Lower leg skin (tissue), 4 donors: Measurements from ENCODE around the gene SPPL2B. TPM values are rescaled to one million over a fixed set of nuclear protein-coding genes. Genes with fewer than 3 reads are reported as not detected.

Experiments
- DNase-seq, 2 donors: peaks; one replicate each; pipeline ENCODE4 v3.0.0-alpha.2; 2019; ENCODE audit warnings: low spot score in 2 of 2
- H3K4me3 ChIP-seq: fragments of 200-600 bp; sonication (generic); 2 replicates; pipeline ENCODE4 v1.5.1; 2017; ENCODE audit warnings: mild to moderate bottlenecking, low read depth; ENCODE audit not compliant: poor library complexity, severe bottlenecking
- POLR2A ChIP-seq, 2 donors: fragments of 450-650 bp; IDR thresholded peaks; one replicate each; pipeline ENCODE4 v1.6.1; 2016 to 2017; ENCODE audit warnings: antibody characterized with exemption in 2 of 2, mild to moderate bottlenecking in 1 of 2, moderate library complexity in 1 of 2
- WGBS, 2 donors: methylation state at CpG; one replicate each; pipeline ENCODE4 v1.1.5; 2018; 5-methylcytosine and 5-hydroxymethylcytosine counted together
- intact Hi-C: fragments of 100-400 bp; cut with DNase I; formaldehyde crosslinking; loops from one replicate; pipeline ENCODE4 v1.15.0; 2023; ENCODE audit warnings: low total_unique reads
- total RNA-seq, 4 donors: library from RNA; depleted of rRNA; stranded (reverse); fragments of >200 nt; gene quantifications; one replicate each; pipeline ENCODE4 v1.1.0, GENCODE V29; 2016
- TF ChIP-seq, protein P1 (sequence below), 3 donors: fragments of 450-650 bp; IDR thresholded peaks; one replicate each; pipeline ENCODE4 v1.5.1; 2016; ENCODE audit warnings: antibody characterized with exemption in 3 of 3, mild to moderate bottlenecking in 3 of 3, moderate library complexity in 2 of 3

Gene SPPL2B
- total RNA-seq, 4 donors from 2014 or later, result 36.1 to 84.7 (median 51.0) TPM

GRCh38 chr19:2353159-2353886 is 24.8 kb downstream of the SPPL2B start:
- intact Hi-C loops, result no loop called here
- H3K4me3 ChIP-seq, result no peak overlapping the region
- no peak for DNase-seq
- WGBS, 2 donors, result 92 to 98% methylated on average over 9 to 30 of the region's 45 CpGs
- TF ChIP-seq, protein P1, sequence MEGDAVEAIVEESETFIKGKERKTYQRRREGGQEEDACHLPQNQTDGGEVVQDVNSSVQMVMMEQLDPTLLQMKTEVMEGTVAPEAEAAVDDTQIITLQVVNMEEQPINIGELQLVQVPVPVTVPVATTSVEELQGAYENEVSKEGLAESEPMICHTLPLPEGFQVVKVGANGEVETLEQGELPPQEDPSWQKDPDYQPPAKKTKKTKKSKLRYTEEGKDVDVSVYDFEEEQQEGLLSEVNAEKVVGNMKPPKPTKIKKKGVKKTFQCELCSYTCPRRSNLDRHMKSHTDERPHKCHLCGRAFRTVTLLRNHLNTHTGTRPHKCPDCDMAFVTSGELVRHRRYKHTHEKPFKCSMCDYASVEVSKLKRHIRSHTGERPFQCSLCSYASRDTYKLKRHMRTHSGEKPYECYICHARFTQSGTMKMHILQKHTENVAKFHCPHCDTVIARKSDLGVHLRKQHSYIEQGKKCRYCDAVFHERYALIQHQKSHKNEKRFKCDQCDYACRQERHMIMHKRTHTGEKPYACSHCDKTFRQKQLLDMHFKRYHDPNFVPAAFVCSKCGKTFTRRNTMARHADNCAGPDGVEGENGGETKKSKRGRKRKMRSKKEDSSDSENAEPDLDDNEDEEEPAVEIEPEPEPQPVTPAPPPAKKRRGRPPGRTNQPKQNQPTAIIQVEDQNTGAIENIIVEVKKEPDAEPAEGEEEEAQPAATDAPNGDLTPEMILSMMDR (IDR thresholded peaks at IDR 0.05), result no peak

- no peak overlapping the region for H3K4me3 ChIP-seq
- intact Hi-C loops, result no loop called here
- no peak for TF ChIP-seq POLR2A (IDR thresholded peaks at IDR 0.05)
- TF ChIP-seq, protein P1 (IDR thresholded peaks at IDR 0.05), result no peak
- 88 to 93% methylated on average over 23 to 32 of the region's 34 CpGs for WGBS, 2 donors
- DNase-seq, result no peak
These were observed 25.6 kb downstream of the SPPL2B start for GRCh38 chr19:2353887-2354592.

GRCh38 chr19:2354670-2355069 is 26.2 kb downstream of the SPPL2B start:
- DNase-seq, result no peak
- intact Hi-C loops, result no loop called here
- H3K4me3 ChIP-seq, result no peak overlapping the region
- 89% methylated on average over 16 to 17 of the region's 17 CpGs for WGBS, 2 donors
- TF ChIP-seq POLR2A (IDR thresholded peaks at IDR 0.05), result no peak
- TF ChIP-seq, protein P1 (IDR thresholded peaks at IDR 0.05), result no peak

DNA sequence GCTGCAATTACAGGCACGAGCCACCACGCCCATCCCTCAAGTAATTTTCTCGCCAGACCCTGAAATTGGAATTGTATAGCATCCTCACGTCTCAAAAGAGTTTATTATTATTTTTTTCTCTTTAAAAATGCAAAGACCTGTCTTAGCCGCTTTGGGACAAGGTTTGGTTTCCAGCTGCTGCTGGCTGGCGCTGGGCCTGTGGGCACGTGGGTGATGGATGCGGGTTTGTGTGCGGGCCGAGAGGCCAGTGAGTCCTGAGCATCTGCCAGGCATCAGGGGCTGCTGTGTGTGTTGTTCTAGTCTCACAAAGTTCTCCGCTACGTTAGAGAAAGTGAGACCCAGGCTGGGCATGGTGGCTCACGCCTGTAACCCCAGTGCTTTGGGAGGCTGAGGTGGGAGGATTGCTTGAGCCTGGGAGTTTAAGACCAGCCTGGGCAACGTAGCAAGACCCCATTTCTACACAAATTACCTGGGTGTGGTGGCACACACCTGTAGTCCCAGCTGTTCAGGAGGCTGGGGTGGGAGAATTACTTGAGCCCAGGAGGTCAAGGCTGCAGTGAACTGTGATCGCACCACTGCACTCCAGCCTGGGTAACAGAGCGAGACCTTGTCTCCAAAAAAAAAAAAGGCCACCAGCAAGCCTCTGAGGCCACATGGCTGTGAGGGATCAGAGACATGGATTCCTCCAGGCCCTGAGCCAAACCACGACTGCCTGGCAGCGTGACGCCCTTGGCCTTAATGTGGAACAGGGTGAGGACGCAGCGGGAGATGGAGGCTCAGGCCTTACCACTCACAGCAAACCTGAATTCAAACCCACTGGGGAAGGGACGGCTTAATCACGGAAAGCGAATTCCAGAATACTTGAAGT is 26.9 kb downstream of the SPPL2B start:
- H3K4me3 ChIP-seq, result no peak overlapping the region
- TF ChIP-seq POLR2A (IDR thresholded peaks at IDR 0.05), result no peak
- TF ChIP-seq, protein P1 (IDR thresholded peaks at IDR 0.05), result no peak
- intact Hi-C loops, result no loop called here
- 76 to 79% methylated on average over 24 of the region's 24 CpGs for WGBS, 2 donors
- no peak for DNase-seq

- WGBS, 2 donors, result 80% methylated on average over 21 of the region's 21 CpGs
- TF ChIP-seq, protein P1 (IDR thresholded peaks at IDR 0.05), result no peak
- TF ChIP-seq POLR2A (IDR thresholded peaks at IDR 0.05), result no peak
- H3K4me3 ChIP-seq, result no peak overlapping the region
- intact Hi-C loops, result no loop called here
- DNase-seq, result no peak
These were observed 27.7 kb downstream of the SPPL2B start for GRCh38 chr19:2356036-2356646.
